Measurements from ENCODE around the gene ABCC8. TPM values are rescaled to one million over a fixed set of nuclear protein-coding genes. Genes with fewer than 3 reads are reported as not detected.

Gene ABCC8
- total and polyA plus RNA-seq, 2 donors (not counting 3 experiments of a cell fraction or from before 2014, with no cell fraction given) = not detected

DNA sequence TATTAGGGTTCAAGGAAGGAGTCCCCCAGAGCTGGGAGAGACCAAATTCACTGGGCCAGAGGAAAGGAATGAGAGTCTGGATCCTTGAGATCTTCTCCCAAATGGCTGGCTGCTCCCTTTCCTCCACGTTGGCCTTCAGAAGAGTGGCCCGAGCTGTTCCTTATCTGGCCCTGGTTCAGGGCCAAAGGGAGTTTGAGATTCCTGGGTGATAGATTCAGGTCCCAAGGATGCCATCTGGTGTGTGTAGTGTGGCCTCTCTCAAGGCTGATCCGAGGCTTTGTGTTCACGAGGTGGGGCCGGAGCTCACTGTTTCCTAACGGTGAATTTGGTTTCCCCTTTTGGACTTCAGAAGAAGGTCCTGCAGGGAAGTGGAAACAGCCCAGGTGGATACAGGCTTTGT, 17.4 kb upstream of the ABCC8 start:
- no peaks in the 10 kb centered on the region for H3K9me1 ChIP-seq (replicated peaks; ENCODE audit: control insufficient read depth, extremely low read depth, insufficient read depth, low read length)
- no peak overlapping the region for H2AFZ ChIP-seq (ENCODE audit: low read depth, low read length)
- no peak for DNase-seq (ENCODE audit: low read depth, low spot score)
- dilution Hi-C loops (cut with MboI; ENCODE audit: extremely low pct_ligation_motif_present, low sequenced_read_pairs) = no loop called here
- no peaks in the 10 kb centered on the region for H3K79me2 ChIP-seq (ENCODE audit: control insufficient read depth, insufficient read depth, low read length)
- H3K36me3 ChIP-seq (ENCODE audit: control insufficient read depth in 2 of 2, extremely low read depth in 1 of 2, insufficient read depth in 2 of 2, low read length in 2 of 2) = no peaks in the 10 kb centered on the region
- no peak overlapping the region for H3K9ac ChIP-seq (replicated peaks; ENCODE audit: extremely low read depth, insufficient read depth, low read length)
- no peaks in the 10 kb centered on the region for H4K20me1 ChIP-seq (replicated peaks; ENCODE audit: control insufficient read depth, extremely low read depth, insufficient read depth, low read length)
- no peaks in the 10 kb centered on the region for H3K4me1 ChIP-seq (ENCODE audit: control insufficient read depth, extremely low read depth, insufficient read depth, low read length)
- no TSS peak for BruUV-seq (replicated peaks)
- H3K9me3 ChIP-seq (replicated peaks; ENCODE audit: control insufficient read depth, insufficient read depth, low read length) = no peaks in the 10 kb centered on the region
- POLR2A ChIA-PET = no interaction called here
- CTCF ChIA-PET = no interaction called here
- H3K27me3 ChIP-seq (ENCODE audit: control insufficient read depth in 2 of 2, insufficient read depth in 2 of 2, low read length in 2 of 2) = peaks cover 2% of the 10 kb centered on the region in 2 experiments
- H3K4me2 ChIP-seq (ENCODE audit: insufficient read depth, low read length) = no peak overlapping the region
- TF ChIP-seq FOS (IDR thresholded peaks at IDR 0.05; ENCODE audit: borderline replicate concordance, insufficient read depth, low read length) = no peak
- TF ChIP-seq, protein P1, sequence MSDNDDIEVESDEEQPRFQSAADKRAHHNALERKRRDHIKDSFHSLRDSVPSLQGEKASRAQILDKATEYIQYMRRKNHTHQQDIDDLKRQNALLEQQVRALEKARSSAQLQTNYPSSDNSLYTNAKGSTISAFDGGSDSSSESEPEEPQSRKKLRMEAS (IDR thresholded peaks at IDR 0.05; ENCODE audit: insufficient read depth, insufficient read length) = no peak
- TF ChIP-seq MYC (IDR thresholded peaks at IDR 0.05; ENCODE audit: low read depth, low read length) = no peak
- TF ChIP-seq POLR2AphosphoS5 (IDR thresholded peaks at IDR 0.05; ENCODE audit: insufficient read depth, low read depth, low read length) = no peak
- no peak for TF ChIP-seq GATA2 (IDR thresholded peaks at IDR 0.05; ENCODE audit: insufficient read depth, insufficient read length, low read depth, low read length)
- no peak for TF ChIP-seq EZH2 (IDR thresholded peaks at IDR 0.05; ENCODE audit: borderline replicate concordance, low read depth, low read length, severe bottlenecking)
- TF ChIP-seq, protein P2, sequence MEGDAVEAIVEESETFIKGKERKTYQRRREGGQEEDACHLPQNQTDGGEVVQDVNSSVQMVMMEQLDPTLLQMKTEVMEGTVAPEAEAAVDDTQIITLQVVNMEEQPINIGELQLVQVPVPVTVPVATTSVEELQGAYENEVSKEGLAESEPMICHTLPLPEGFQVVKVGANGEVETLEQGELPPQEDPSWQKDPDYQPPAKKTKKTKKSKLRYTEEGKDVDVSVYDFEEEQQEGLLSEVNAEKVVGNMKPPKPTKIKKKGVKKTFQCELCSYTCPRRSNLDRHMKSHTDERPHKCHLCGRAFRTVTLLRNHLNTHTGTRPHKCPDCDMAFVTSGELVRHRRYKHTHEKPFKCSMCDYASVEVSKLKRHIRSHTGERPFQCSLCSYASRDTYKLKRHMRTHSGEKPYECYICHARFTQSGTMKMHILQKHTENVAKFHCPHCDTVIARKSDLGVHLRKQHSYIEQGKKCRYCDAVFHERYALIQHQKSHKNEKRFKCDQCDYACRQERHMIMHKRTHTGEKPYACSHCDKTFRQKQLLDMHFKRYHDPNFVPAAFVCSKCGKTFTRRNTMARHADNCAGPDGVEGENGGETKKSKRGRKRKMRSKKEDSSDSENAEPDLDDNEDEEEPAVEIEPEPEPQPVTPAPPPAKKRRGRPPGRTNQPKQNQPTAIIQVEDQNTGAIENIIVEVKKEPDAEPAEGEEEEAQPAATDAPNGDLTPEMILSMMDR (IDR thresholded peaks at IDR 0.05; ENCODE audit: extremely low read depth in 1 of 2, insufficient read depth in 1 of 2, low read depth in 1 of 2, low read length in 2 of 2) = no peak
- no peak for TF ChIP-seq JUN (IDR thresholded peaks at IDR 0.05; ENCODE audit: borderline replicate concordance, insufficient read depth, insufficient read length, low read depth)
- no peak for TF ChIP-seq POLR2A (IDR thresholded peaks at IDR 0.05; ENCODE audit: low read depth, low read length)
- intact Hi-C loops (cut with micrococcal nuclease) = loop anchor here (5.0 kb wide), 1 partner anchor 243 kb away; no protein-coding TSS in a partner anchor
- no peak for FAIRE-seq
- H3K4me3 ChIP-seq (replicated peaks in 1 of 3; ENCODE audit: insufficient read depth in 1 of 3, low read depth in 1 of 3, low read length in 3 of 3) = no peak overlapping the region
- H3K27ac ChIP-seq (ENCODE audit: insufficient read depth, low read depth, low read length) = no peak overlapping the region

All from endothelial cell of umbilical vein (primary cell).